ENCODE results near the gene VPS39.

DNA sequence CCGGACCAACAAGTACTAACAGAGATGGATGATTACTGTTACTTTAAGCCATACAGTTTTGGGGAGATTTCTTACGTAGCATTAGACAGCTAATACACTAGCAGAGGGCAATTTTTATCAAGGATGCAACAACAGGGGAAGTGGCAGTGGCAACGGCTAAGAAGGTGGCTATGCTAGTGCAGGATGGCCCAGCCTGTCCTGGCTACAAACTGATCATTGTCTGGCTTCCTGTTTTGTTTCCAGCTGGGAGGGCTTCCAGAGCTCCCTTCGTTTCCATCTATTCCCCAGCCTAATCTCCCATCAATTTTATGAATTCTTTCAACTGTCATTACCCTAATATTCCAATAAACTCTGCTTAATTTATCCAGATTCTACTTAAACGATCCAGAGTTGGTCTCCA is 35.6 kb downstream of the VPS39 start:
- TF ChIP-seq, protein P1, sequence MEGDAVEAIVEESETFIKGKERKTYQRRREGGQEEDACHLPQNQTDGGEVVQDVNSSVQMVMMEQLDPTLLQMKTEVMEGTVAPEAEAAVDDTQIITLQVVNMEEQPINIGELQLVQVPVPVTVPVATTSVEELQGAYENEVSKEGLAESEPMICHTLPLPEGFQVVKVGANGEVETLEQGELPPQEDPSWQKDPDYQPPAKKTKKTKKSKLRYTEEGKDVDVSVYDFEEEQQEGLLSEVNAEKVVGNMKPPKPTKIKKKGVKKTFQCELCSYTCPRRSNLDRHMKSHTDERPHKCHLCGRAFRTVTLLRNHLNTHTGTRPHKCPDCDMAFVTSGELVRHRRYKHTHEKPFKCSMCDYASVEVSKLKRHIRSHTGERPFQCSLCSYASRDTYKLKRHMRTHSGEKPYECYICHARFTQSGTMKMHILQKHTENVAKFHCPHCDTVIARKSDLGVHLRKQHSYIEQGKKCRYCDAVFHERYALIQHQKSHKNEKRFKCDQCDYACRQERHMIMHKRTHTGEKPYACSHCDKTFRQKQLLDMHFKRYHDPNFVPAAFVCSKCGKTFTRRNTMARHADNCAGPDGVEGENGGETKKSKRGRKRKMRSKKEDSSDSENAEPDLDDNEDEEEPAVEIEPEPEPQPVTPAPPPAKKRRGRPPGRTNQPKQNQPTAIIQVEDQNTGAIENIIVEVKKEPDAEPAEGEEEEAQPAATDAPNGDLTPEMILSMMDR (IDR thresholded peaks at IDR 0.05; ENCODE audit: low read depth, low read length, poor library complexity, severe bottlenecking) = no peak
- TF ChIP-seq EZH2phosphoT487 (IDR thresholded peaks at IDR 0.05; ENCODE audit: borderline replicate concordance, low read length) = no peak
